Measurements from ENCODE around the gene MYEF2.

Gene MYEF2, protein sequence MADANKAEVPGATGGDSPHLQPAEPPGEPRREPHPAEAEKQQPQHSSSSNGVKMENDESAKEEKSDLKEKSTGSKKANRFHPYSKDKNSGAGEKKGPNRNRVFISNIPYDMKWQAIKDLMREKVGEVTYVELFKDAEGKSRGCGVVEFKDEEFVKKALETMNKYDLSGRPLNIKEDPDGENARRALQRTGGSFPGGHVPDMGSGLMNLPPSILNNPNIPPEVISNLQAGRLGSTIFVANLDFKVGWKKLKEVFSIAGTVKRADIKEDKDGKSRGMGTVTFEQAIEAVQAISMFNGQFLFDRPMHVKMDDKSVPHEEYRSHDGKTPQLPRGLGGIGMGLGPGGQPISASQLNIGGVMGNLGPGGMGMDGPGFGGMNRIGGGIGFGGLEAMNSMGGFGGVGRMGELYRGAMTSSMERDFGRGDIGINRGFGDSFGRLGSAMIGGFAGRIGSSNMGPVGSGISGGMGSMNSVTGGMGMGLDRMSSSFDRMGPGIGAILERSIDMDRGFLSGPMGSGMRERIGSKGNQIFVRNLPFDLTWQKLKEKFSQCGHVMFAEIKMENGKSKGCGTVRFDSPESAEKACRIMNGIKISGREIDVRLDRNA

DNA sequence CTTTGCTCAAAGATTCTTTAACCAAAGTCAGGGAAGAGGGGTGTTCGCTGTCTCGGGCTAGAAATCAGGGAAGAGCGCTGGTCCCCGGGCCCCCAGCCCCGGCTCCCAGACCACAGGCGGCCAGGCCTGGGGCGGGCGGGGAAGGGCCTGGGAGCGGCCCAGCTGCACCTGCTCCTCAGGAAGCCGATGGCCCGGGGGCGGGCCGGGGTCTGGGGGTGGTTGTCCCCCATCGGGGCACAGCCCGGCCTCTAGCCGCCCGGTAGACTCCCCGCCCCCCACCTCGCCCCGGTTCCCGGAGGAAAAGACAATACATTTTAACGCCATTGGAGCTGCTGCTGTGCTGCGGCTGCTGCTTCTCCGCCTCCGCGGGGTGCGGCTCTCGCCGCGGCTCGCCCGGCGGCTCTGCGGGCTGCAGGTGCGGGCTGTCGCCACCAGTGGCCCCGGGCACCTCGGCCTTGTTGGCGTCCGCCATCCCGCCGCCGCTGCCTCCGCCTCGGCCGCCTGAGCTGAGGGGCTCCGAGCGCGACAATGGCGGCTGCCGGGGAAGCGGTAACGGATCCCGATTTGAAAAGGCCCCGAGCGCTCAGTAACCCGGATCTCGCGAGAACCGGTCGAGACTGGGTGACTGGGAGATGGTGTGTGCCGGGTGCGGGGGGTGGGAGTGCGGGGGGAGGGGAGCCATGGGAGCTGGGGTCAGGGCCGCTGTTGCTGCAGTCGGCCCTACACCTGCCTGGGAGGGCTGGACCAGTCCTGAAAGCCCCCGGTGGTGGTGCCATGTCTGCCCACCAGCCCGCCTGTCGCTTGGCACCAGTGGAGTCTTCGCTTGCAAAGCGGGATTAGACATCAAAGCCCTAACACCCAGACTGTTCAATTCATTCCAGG is at the start of gene MYEF2:
Gene MYEF2, minus strand, starts transcription at position 530 of the 882 bp plus-strand sequence. Its CDS starts 58 bp downstream, at position 472.
- DNase-seq = peak; percentile 66

GRCh38 chr15:48225771-48226170 is 47.7 kb upstream of the MYEF2 start:
- no peak for DNase-seq

GRCh38 chr15:48222627-48223026 is 44.5 kb upstream of the MYEF2 start:
- DNase-seq = no peak

- DNase-seq = no peak
Observed at GRCh38 chr15:48221885-48222284, 43.8 kb upstream of the MYEF2 start.

DNA sequence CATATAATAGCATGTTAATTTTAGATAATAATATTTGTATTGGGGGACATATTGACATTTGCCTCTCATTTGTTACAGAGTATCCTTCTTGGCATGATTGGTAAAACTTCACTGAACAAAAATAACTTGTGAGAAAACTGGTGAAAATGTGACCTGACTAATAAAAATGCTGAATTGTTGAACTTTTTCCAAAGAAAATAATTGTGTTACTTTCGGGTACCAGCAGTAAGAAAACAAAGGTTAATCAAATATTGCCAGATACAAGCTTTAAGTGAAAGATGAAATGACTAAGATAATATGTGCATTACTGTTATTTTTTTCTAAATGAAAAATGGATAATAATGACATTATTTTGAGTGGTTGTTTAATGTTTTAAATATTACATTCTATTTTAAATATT is 43.2 kb upstream of the MYEF2 start:
- no peak for DNase-seq

DNA sequence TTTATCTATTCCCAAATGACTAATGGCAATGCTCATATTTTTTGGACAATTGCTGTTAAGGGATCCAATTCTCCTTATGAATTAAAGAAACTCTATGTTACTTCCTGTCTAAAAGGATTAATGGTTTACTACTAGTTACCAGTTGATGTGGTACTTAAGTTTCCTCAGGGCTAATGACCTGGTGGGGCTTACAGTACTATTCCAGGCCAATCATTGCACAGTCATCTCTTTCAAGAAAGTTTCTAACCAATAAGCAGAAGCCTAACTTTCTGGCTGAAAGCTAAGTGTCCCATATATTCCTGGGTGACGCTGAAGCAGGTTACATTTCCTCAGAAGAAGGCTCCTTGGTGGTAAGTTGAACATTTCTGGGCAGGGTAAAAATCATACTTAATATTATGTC is 27.9 kb upstream of the MYEF2 start, which contains the start of gene SLC12A1:
Gene SLC12A1, plus strand, starts transcription at position 322 of the 400 bp plus-strand sequence. CDS start 1,418 bp downstream, outside the sequence.
- DNase-seq = no peak

DNA sequence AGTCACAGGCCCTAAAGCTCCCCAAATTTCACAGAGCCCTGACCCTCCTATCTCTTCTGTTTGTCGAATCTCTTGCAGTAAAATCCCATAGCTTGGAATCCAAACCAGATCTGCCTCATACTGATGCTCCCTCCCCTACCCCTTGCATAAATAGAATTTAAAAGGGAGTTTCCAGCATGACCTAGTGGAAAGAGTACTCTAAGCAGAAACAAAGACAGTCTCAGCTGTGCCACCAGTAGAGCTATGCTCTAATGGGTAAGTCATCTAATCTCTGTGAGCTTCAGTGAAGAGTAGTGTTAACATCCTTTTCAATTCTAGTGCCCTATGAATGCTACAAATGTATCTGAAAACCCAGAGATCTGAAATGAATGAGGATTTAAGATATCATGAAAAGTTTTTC is 24.0 kb upstream of the MYEF2 start:
- no peak for DNase-seq

DNA sequence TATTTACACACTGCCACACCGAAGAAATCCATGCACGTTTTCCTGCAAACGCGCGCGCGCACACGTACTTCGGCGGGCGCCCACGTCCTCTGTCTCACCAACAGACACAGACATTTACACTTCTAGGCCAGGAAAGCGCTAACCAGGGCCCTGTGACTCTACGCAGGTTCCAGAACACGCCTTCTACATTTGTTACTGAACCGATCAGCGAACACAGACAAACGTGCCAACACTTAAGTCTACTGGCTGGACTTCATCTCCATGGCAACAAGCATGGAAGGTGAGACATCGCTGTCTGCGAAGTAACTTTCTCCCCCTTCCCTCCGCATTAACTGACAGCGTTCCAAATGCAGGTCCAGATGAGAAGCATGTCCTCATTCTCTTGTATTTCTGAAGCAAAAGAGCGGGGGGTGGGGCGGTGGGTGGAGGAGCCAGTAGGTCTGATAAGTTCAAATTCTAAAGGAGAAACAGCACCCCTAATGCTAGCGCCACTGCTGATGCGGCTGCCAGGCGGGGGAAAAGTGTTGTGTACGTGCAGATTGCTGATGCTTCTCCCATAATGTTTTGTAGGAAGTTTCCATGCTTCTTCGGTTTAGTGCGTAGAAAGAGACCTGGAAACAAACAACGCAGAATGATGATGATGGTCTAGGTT is 13.6 kb upstream of the MYEF2 start, which contains the start of gene CTXN2:
Gene CTXN2, plus strand, starts transcription at position 92 of the 652 bp plus-strand sequence. CDS start 9,636 bp downstream, outside the sequence.
- DNase-seq = no peak

GRCh38 chr15:48190932-48191573 is 13.0 kb upstream of the MYEF2 start:
- DNase-seq = no peak

GRCh38 chr15:48186271-48186670 is 8.2 kb upstream of the MYEF2 start:
- no peak for DNase-seq

GRCh38 chr15:48185529-48185928 is 7.4 kb upstream of the MYEF2 start:
- DNase-seq = no peak

GRCh38 chr15:48182749-48183148 is 4.7 kb upstream of the MYEF2 start:
- no peak for DNase-seq

GRCh38 chr15:48178648-48178931 is 495 bp upstream of the MYEF2 start:
- DNase-seq = no peak

DNA sequence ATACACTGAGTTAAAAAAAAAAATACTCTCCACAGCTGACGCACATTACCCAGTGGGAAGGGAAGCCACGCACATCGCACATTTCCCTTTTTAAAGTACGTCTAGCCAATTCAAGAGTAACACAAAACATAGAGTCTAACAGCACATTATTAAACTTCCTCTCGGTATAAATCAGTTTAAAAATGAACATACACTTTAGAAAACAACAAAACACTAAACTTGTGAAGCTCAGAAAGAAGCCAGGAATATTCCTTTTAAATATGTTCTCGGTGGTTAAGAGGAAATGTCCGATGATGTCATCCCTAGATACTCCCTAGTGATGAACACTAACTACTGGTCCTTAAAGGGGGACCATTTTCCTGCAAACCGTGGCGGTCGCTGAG is 721 bp downstream of the MYEF2 start:
- DNase-seq = no peak

GRCh38 chr15:48176957-48177356 is 1.1 kb downstream of the MYEF2 start:
- no peak for DNase-seq

DNA sequence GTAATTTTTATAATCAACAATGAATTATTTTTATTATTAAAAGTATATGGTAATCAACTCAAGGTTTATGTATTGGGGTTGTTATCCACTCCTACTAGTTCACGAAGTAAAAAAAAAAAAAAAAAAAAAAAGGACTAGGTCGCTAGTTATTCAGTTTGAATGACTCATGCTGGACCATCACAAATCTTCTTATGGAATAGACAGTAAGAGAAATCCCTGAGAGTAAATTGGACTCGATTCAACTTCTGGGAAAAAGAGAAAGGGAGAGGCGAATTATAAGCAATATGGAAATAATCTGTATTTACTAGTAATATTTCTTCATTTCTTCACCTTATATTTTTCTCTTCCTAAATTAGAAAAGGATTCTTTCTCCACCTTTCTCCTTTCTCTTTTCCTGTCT is 2.0 kb downstream of the MYEF2 start:
- no peak for DNase-seq

DNA sequence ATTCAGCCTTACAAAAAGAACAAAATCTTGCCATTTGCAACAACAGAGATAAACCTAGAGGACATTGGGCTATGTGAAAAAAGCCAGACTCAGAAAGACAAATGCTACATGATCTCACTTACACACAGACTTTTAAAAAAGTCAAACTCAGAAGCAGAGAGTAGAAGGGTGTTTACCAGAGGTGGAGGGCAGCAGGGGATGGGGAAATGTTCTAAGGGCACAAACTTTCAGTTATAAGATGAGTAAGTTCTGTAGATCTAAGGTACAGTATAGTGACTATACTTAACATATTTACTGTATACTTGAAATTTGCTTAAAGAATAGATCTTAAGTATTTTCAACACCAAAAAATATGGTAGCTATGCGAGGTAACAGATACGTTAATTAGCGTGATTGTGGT is 3.0 kb downstream of the MYEF2 start:
- DNase-seq = no peak

GRCh38 chr15:48170981-48171380 is 7.1 kb downstream of the MYEF2 start:
- no peak for DNase-seq

GRCh38 chr15:48168616-48169015 is 9.5 kb downstream of the MYEF2 start:
- DNase-seq = no peak

DNA sequence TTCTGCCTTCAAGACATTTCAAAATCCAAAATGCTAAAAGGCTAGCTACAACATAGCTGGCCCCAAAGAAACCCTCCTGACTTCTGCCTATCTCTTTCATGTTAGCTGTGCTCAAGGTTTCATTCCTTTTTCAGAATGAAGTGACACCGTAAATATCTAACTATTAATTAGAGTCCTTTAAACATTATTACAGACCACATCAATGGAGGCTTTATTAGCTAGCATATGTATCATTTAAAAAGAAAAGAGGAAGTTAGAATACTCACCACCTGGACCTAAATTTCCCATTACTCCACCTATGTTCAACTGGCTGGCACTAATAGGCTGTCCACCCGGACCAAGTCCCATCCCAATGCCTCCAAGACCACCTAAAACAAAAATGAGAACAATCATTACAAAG is 24.6 kb downstream of the MYEF2 start:
- DNase-seq = no peak

GRCh38 chr15:48149858-48150257 is 28.2 kb downstream of the MYEF2 start:
- DNase-seq = no peak

GRCh38 chr15:48147358-48147757 is 30.7 kb downstream of the MYEF2 start:
- no peak for DNase-seq

DNA sequence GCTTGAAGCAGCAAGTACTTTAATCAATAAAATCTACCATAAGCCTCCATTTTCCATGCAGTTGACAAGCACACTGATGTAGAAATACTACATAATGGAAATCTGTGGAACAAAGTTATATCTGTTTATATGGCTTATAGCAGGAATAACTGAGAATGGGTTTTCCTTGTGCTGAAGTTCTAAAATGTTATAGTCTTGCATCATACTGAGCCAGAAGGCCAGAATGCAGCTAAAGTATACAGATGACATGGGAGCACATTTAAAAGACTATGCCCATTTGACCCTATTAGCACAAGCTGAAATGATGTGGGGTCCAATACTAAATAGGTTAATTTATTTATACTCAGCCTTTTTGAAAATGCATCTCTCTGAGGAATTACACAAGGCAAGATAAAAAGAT is 32.2 kb downstream of the MYEF2 start:
- no peak for DNase-seq
